Dedifferentiated amniotic fluid mesenchymal stem cell (primary cell): Measurements from ENCODE around the gene LPP.

Experiments
- DNase-seq: peaks from one replicate; pipeline ENCODE4 v3.0.0-alpha.2; 2016; ENCODE audit errors: extremely low spot score

Gene LPP

GRCh38 chr3:188471723-188472122, 317.8 kb downstream of the LPP start:
- no peak for DNase-seq

GRCh38 chr3:188472336-188472735, 318.4 kb downstream of the LPP start:
- DNase-seq = peak; percentile 60

GRCh38 chr3:188473045-188473444, 319.1 kb downstream of the LPP start:
- no peak for DNase-seq

GRCh38 chr3:188473591-188474288, 319.8 kb downstream of the LPP start:
- DNase-seq = no peak

GRCh38 chr3:188476935-188477334, 323.0 kb downstream of the LPP start:
- no peak for DNase-seq

- DNase-seq = no peak
These were observed 326.1 kb downstream of the LPP start for GRCh38 chr3:188480011-188480410.

- no peak for DNase-seq
These were observed 329.0 kb downstream of the LPP start for GRCh38 chr3:188482929-188483328.

GRCh38 chr3:188486126-188486525, 332.2 kb downstream of the LPP start:
- no peak for DNase-seq

GRCh38 chr3:188486952-188487351, 333.0 kb downstream of the LPP start:
- DNase-seq = no peak

GRCh38 chr3:188487652-188488051, 333.7 kb downstream of the LPP start:
- no peak for DNase-seq

GRCh38 chr3:188488801-188489200, 334.8 kb downstream of the LPP start:
- DNase-seq = no peak

- peak; percentile 43 for DNase-seq
These were observed 335.9 kb downstream of the LPP start for GRCh38 chr3:188489639-188490405.

- no peak for DNase-seq
These were observed 336.5 kb downstream of the LPP start for GRCh38 chr3:188490416-188490815.

GRCh38 chr3:188491276-188491687, 337.3 kb downstream of the LPP start:
- no peak for DNase-seq

- no peak for DNase-seq
These were observed 342.4 kb downstream of the LPP start for GRCh38 chr3:188496390-188496789.

GRCh38 chr3:188497021-188497420, 343.1 kb downstream of the LPP start:
- DNase-seq = no peak

- no peak for DNase-seq
These were observed 349.7 kb downstream of the LPP start for GRCh38 chr3:188503647-188504046.

GRCh38 chr3:188505151-188505550, 351.2 kb downstream of the LPP start:
- no peak for DNase-seq

- no peak for DNase-seq
These were observed 352.0 kb downstream of the LPP start for GRCh38 chr3:188505911-188506310.

GRCh38 chr3:188506446-188506845, 352.5 kb downstream of the LPP start:
- DNase-seq = no peak

GRCh38 chr3:188507244-188507720, 353.3 kb downstream of the LPP start:
- peak; percentile 85 for DNase-seq

- DNase-seq = no peak
These were observed 354.5 kb downstream of the LPP start for GRCh38 chr3:188508454-188508853.

GRCh38 chr3:188509316-188509715, 355.4 kb downstream of the LPP start:
- no peak for DNase-seq
